Ovary (tissue), 9 donors: ENCODE results near the gene RRP8. TPM values are rescaled to one million over a fixed set of nuclear protein-coding genes. Genes with fewer than 3 reads are reported as not detected.
A peak's percentile ranks its signal among the peaks of the same experiment; 100 is the strongest.

Experiments
- DNase-seq, 5 donors: peaks; one replicate each; pipeline ENCODE4 v3.0.0-alpha.2; 2019 to 2020
- H3K27ac ChIP-seq, 2 donors: fragments of 200-600 bp; one replicate each; pipeline versions ENCODE4 v1.5.1 to v1.8.0; 2019 to 2022
- H3K27me3 ChIP-seq: fragments of 200-600 bp; one replicate; pipeline ENCODE4 v1.8.0; 2022
- H3K36me3 ChIP-seq: fragments of 200-600 bp; sonication (generic); one replicate; pipeline ENCODE4 v1.5.1; 2019
- H3K4me1 ChIP-seq: one replicate; pipeline ENCODE4 v1.8.1; 2013; ENCODE audit warnings: mild to moderate bottlenecking, moderate library complexity; ENCODE audit not compliant: insufficient read depth
- H3K4me3 ChIP-seq: fragments of 200-600 bp; sonication (generic); one replicate; pipeline ENCODE4 v1.5.1; 2017
- H3K9me3 ChIP-seq, 2 donors: fragments of 200-600 bp in 1 of 2; sonication (generic) in 1 of 2; one replicate each; pipeline versions ENCODE4 v1.5.1 to v1.8.1; 2013 to 2019; ENCODE audit warnings: mild to moderate bottlenecking in 1 of 2, moderate library complexity in 1 of 2
- CTCF ChIP-seq, 3 donors: fragments of 450-650 bp in 2 of 3; fragments of 200-600 bp in 1 of 3; IDR thresholded peaks; one replicate each; pipeline versions ENCODE4 v1.5.1 to v1.8.0; 2016 to 2022; ENCODE audit warnings: antibody characterized with exemption in 3 of 3, mild to moderate bottlenecking in 1 of 3
- EP300 ChIP-seq: sonication (generic); formaldehyde crosslinking; IDR thresholded peaks from one replicate; pipeline ENCODE4 v1.6.1; 2017; ENCODE audit warnings: antibody characterized with exemption
- POLR2A ChIP-seq: fragments of 450-650 bp; IDR thresholded peaks from one replicate; pipeline ENCODE4 v1.6.1; 2017; ENCODE audit warnings: antibody characterized with exemption, mild to moderate bottlenecking, moderate library complexity
- WGBS, 3 donors: extraction: QIAGEN DNeasy Blood & Tissue Kit in 1 of 3; methylation state at CpG; one replicate each; pipeline versions ENCODE4 v1.1.5 to v1.1.7; 2013 to 2017; 5-methylcytosine and 5-hydroxymethylcytosine counted together
- intact Hi-C, 4 donors: fragments of 100-400 bp; cut with DNase I; formaldehyde crosslinking; loops; one replicate each; pipeline versions ENCODE4 v1.11.0 to v1.15.1; 2022 to 2023
- polyA plus RNA-seq, 2 donors: library from polyadenylated mRNA; stranded (reverse); fragments of 200-250 nt in 1 of 2; fragments of 350-450 nt in 1 of 2; fragmentation: Illumina TruSeq in 1 of 2; extraction: RNeasy Lipid Tissue Mini Kit (QIAGEN cat#74804) in 1 of 2; gene quantifications; one replicate each; pipeline ENCODE4 v1.2.3, GENCODE V29; 2013 to 2014
- total RNA-seq, 7 donors: library from RNA; depleted of rRNA in 2 of 7; stranded (reverse); fragments of >200 nt in 2 of 7; fragmentation: NEBNext Ultra II Directional in 3 of 7; extraction: Animal tissue kit (Norgen Biotek cat#: 25700) in 3 of 7; gene quantifications; one replicate each; pipeline versions ENCODE4 v1.1.0 to v1.2.4, GENCODE V29; 2016 to 2023
- donor health status: DM: no; HTN: no; CAD: no; lungs with moderate emphysema.
- donor health status: DM: no; HTN: no; CAD: no.
- donor health status: Bipolar disorder and iron deficiency.
- donor health status: DM: yes; HTN: yes; CAD: no.
- donor health status: DM: no; HTN: no; CAD: no.
- donor health status: DM: yes; HTN: yes; CAD: no.

Gene RRP8
- total and polyA plus RNA-seq, 9 donors, result 8.2 to 32.7 (median 17.1) TPM

GRCh38 chr11:6616596-6617250, 13.3 kb upstream of the RRP8 start:
- Histone ChIP-seq H3K27ac (no peak overlapping the region), H3K4me3 (no peak overlapping the region), H3K27me3 (no peaks in the 10 kb centered on the region), H3K4me1 (peaks cover 6% of the 10 kb centered on the region), H3K9me3 (no peaks in the 10 kb centered on the region), H3K36me3 (no peaks in the 10 kb centered on the region)
- intact Hi-C loops, result loop anchor here in 1 of 4 donors (5.0 kb wide), 1 partner anchor 134 kb away; the partner anchor contains the start of genes ARFIP2 and TIMM10B
- peak in 1 of 5 donors; percentile 38 for DNase-seq
- 87 to 91% (median 88%) methylated on average over 14 of the region's 14 CpGs for WGBS, 3 donors
- no peak for TF ChIP-seq POLR2A
- no peak for TF ChIP-seq CTCF (IDR thresholded peaks at IDR 0.05)
- TF ChIP-seq EP300, result no peak

- TF ChIP-seq POLR2A, result no peak
- no peak for TF ChIP-seq CTCF (IDR thresholded peaks at IDR 0.05)
- no peak for TF ChIP-seq EP300
- Histone ChIP-seq H3K27me3 (no peaks in the 10 kb centered on the region), H3K4me1 (peaks cover 6% of the 10 kb centered on the region), H3K27ac (no peak overlapping the region), H3K9me3 (no peaks in the 10 kb centered on the region), H3K4me3 (no peak overlapping the region), H3K36me3 (no peaks in the 10 kb centered on the region)
- no peak for DNase-seq
- 93 to 94% (median 94%) methylated on average over 9 of the region's 9 CpGs for WGBS, 3 donors
- intact Hi-C loops, result loop anchor here in 1 of 4 donors (5.0 kb wide), 1 partner anchor 134 kb away; the partner anchor contains the start of genes ARFIP2 and TIMM10B
Measured at GRCh38 chr11:6615882-6616585, 12.6 kb upstream of the RRP8 start.

- TF ChIP-seq CTCF (IDR thresholded peaks at IDR 0.05) (no peak), EP300 (no peak), POLR2A (no peak)
- 90 to 98% (median 91%) methylated on average over 5 of the region's 5 CpGs for WGBS, 3 donors
- H3K4me3 ChIP-seq, result no peak overlapping the region
- H3K36me3 ChIP-seq, result no peaks in the 10 kb centered on the region
- peaks cover 6% of the 10 kb centered on the region for H3K4me1 ChIP-seq
- no peak overlapping the region for H3K27ac ChIP-seq
- intact Hi-C loops, result loop anchor here in 1 of 4 donors (5.0 kb wide), 1 partner anchor 133 kb away; the partner anchor contains the start of genes ARFIP2 and TIMM10B
- H3K27me3 ChIP-seq, result no peaks in the 10 kb centered on the region
- no peak for DNase-seq
- no peaks in the 10 kb centered on the region for H3K9me3 ChIP-seq
Measured at GRCh38 chr11:6615046-6615445, 11.6 kb upstream of the RRP8 start.

GRCh38 chr11:6614446-6614845, 11.0 kb upstream of the RRP8 start:
- no peaks in the 10 kb centered on the region for H3K27me3 ChIP-seq
- intact Hi-C loops, result no loop called here
- no peak overlapping the region for H3K4me3 ChIP-seq
- H3K36me3 ChIP-seq, result no peaks in the 10 kb centered on the region
- TF ChIP-seq EP300 (no peak), CTCF (IDR thresholded peaks at IDR 0.05) (no peak), POLR2A (no peak)
- DNase-seq, result no peak
- no peak overlapping the region for H3K27ac ChIP-seq
- H3K9me3 ChIP-seq, result no peaks in the 10 kb centered on the region
- H3K4me1 ChIP-seq, result peaks cover 6% of the 10 kb centered on the region
- WGBS, 3 donors, result 93 to 96% (median 93%) methylated on average over 2 of the region's 2 CpGs
